ENCODE data around the gene SPI1. TPM values are rescaled to one million over a fixed set of nuclear protein-coding genes. Genes with fewer than 3 reads are reported as not detected.
A peak's percentile ranks its signal among the peaks of the same experiment; 100 is the strongest.

Gene SPI1
- total RNA-seq, 6 donors from 2014 or later: 52.8 to 275 (median 179) TPM

GRCh38 chr11:47396049-47396320 lies 17.6 kb upstream of the SPI1 start:
- DNase-seq: no peak
- H3K27ac ChIP-seq: peak overlapping the region; percentile 94 to 97 (median 95)
- WGBS, 2 donors: 93% methylated on average over 3 of the region's 3 CpGs

GRCh38 chr11:47395223-47396048 lies 17.1 kb upstream of the SPI1 start:
- TF ChIP-seq POLR2A (IDR thresholded peaks at IDR 0.05): peak in 1 of 4 donors; percentile 1
- TF ChIP-seq EP300 (IDR thresholded peaks at IDR 0.05): no peak
- TF ChIP-seq CTCF (IDR thresholded peaks at IDR 0.05): no peak
- no peak for TF ChIP-seq POLR2AphosphoS5 (IDR thresholded peaks at IDR 0.05)
- Histone ChIP-seq H3K9me3 (no peaks in the 10 kb centered on the region), H3K27me3 (no peaks in the 10 kb centered on the region), H3K4me1 (peaks cover 27 to 47% (median 40%) of the 10 kb centered on the region in 4 donors), H3K36me3 (no peaks in the 10 kb centered on the region), H3K27ac (peak overlapping the region; percentile 94 to 97 (median 95)), H3K4me3 (peak overlapping the region in 2 of 4 donors; percentile 16 to 30)
- no peak for ATAC-seq (ENCODE audit: low FRiP score in 2 of 2)
- peak in 1 of 2 donors; percentile 85 for DNase-seq
- 50 to 67% methylated on average over 6 to 25 of the region's 25 CpGs for WGBS, 2 donors

More at GRCh38 chr11:47396049-47396320, 17.6 kb upstream of the SPI1 start:
- Histone ChIP-seq H3K36me3 (no peaks in the 10 kb centered on the region), H3K9me3 (no peaks in the 10 kb centered on the region), H3K4me3 (no peak overlapping the region), H3K4me1 (peaks cover 32 to 53% (median 43%) of the 10 kb centered on the region in 4 donors), H3K27me3 (no peaks in the 10 kb centered on the region)
- TF ChIP-seq POLR2A (IDR thresholded peaks at IDR 0.05): no peak
- TF ChIP-seq POLR2AphosphoS5 (IDR thresholded peaks at IDR 0.05): no peak
- TF ChIP-seq CTCF (IDR thresholded peaks at IDR 0.05): no peak
- no peak for TF ChIP-seq EP300 (IDR thresholded peaks at IDR 0.05)
- no peak for ATAC-seq (ENCODE audit: low FRiP score in 2 of 2)

GRCh38 chr11:47394322-47395222 lies 16.2 kb upstream of the SPI1 start:
- WGBS, 2 donors: 58 to 59% methylated on average over 16 to 38 of the region's 39 CpGs
- peak; percentile 66 to 75 for ATAC-seq (ENCODE audit: low FRiP score in 2 of 2)
- H3K27ac ChIP-seq: peak overlapping the region; percentile 94 to 97 (median 95)
- TF ChIP-seq CTCF (IDR thresholded peaks at IDR 0.05) (peak in 1 of 6 experiments; percentile 7), EP300 (IDR thresholded peaks at IDR 0.05) (peak in 1 of 4 donors; percentile 52), POLR2AphosphoS5 (IDR thresholded peaks at IDR 0.05) (peak; percentile 52 to 75), POLR2A (IDR thresholded peaks at IDR 0.05) (peak in 2 of 4 donors; percentile 27 to 80)
- peak overlapping the region in 2 of 4 donors; percentile 16 to 30 for H3K4me3 ChIP-seq
- no peaks in the 10 kb centered on the region for H3K27me3 ChIP-seq
- peaks cover 21 to 45% (median 39%) of the 10 kb centered on the region in 4 donors for H3K4me1 ChIP-seq
- no peaks in the 10 kb centered on the region for H3K9me3 ChIP-seq
- no peaks in the 10 kb centered on the region for H3K36me3 ChIP-seq
- peak; percentile 83 to 89 for DNase-seq

- peak overlapping the region in 1 of 4 donors; percentile 30 for H3K4me3 ChIP-seq
- DNase-seq: peak; percentile 47 to 56
Measured at GRCh38 chr11:47394050-47394321, 15.6 kb upstream of the SPI1 start.

More at GRCh38 chr11:47394050-47394321, 15.6 kb upstream of the SPI1 start:
- WGBS, 2 donors: 67 to 90% methylated on average over 3 to 9 of the region's 9 CpGs
- no peaks in the 10 kb centered on the region for H3K9me3 ChIP-seq
- H3K27me3 ChIP-seq: no peaks in the 10 kb centered on the region
- TF ChIP-seq POLR2AphosphoS5 (IDR thresholded peaks at IDR 0.05) (no peak), EP300 (IDR thresholded peaks at IDR 0.05) (no peak), CTCF (IDR thresholded peaks at IDR 0.05) (no peak), POLR2A (IDR thresholded peaks at IDR 0.05) (no peak)
- peak overlapping the region; percentile 94 to 97 (median 95) for H3K27ac ChIP-seq
- peak; percentile 35 to 44 for ATAC-seq (ENCODE audit: low FRiP score in 2 of 2)
- peaks cover 20 to 43% (median 39%) of the 10 kb centered on the region in 4 donors for H3K4me1 ChIP-seq
- no peaks in the 10 kb centered on the region for H3K36me3 ChIP-seq

Measured in upper lobe of left lung (tissue), 6 donors.